NCI-H82 treated with DMSO at 0.1 percent for 48 hours (cell line): ENCODE results near the gene HGFAC.
"Not testable (repeated sequence)": the region's sequence is repeated elsewhere in the genome, so short reads cannot be mapped to it uniquely, and the experiment has no call there.

Experiments used
- DNase-seq: peaks from one replicate; lab custom pipeline; 2025; ENCODE audit not compliant: unreplicated experiment; lab: John Stamatoyannopoulos, UW

HGFAC gene

GRCh38 chr4:3410401-3411135, 31.2 kb upstream of the HGFAC start:
- no peak for DNase-seq

GRCh38 chr4:3411190-3411589, 30.6 kb upstream of the HGFAC start:
- not testable (repeated sequence) for DNase-seq

- DNase-seq: no peak
Observed at GRCh38 chr4:3411676-3412075, 30.1 kb upstream of the HGFAC start.

GRCh38 chr4:3412257-3413020, 29.3 kb upstream of the HGFAC start:
- DNase-seq: no peak

- no peak for DNase-seq
Observed at GRCh38 chr4:3413217-3413671, 28.5 kb upstream of the HGFAC start.

GRCh38 chr4:3413675-3414420, 27.9 kb upstream of the HGFAC start:
- no peak for DNase-seq

GRCh38 chr4:3414421-3415279, 27.1 kb upstream of the HGFAC start:
- DNase-seq: no peak

GRCh38 chr4:3415471-3416141, 26.2 kb upstream of the HGFAC start:
- no peak for DNase-seq

- no peak for DNase-seq
Observed at GRCh38 chr4:3416270-3416669, 25.5 kb upstream of the HGFAC start.

- DNase-seq: no peak
Observed at GRCh38 chr4:3416821-3417221, 24.9 kb upstream of the HGFAC start.

GRCh38 chr4:3417448-3417847, 24.3 kb upstream of the HGFAC start:
- DNase-seq: no peak

GRCh38 chr4:3418029-3418762, 23.6 kb upstream of the HGFAC start:
- no peak for DNase-seq

- DNase-seq: no peak
Observed at GRCh38 chr4:3419836-3420605, 21.7 kb upstream of the HGFAC start.

- no peak for DNase-seq
Observed at GRCh38 chr4:3420606-3420955, 21.2 kb upstream of the HGFAC start.

GRCh38 chr4:3420956-3421355, 20.8 kb upstream of the HGFAC start:
- DNase-seq: no peak

GRCh38 chr4:3421470-3421869, 20.3 kb upstream of the HGFAC start:
- DNase-seq: no peak

GRCh38 chr4:3422241-3422801, 19.4 kb upstream of the HGFAC start:
- DNase-seq: no peak

- DNase-seq: no peak
Observed at GRCh38 chr4:3422808-3423297, 18.9 kb upstream of the HGFAC start.
